NCI-H2107 treated with DMSO at 0.1 percent for 48 hours (cell line): ENCODE results near the gene IFNAR1.
"Not testable (repeated sequence)": the region's sequence is repeated elsewhere in the genome, so short reads cannot be mapped to it uniquely, and the experiment has no call there.

ENCODE experiments used
- DNase-seq: peaks from one replicate; lab custom pipeline; 2025; ENCODE audit not compliant: unreplicated experiment; lab: John Stamatoyannopoulos, UW

The IFNAR1 gene

DNA sequence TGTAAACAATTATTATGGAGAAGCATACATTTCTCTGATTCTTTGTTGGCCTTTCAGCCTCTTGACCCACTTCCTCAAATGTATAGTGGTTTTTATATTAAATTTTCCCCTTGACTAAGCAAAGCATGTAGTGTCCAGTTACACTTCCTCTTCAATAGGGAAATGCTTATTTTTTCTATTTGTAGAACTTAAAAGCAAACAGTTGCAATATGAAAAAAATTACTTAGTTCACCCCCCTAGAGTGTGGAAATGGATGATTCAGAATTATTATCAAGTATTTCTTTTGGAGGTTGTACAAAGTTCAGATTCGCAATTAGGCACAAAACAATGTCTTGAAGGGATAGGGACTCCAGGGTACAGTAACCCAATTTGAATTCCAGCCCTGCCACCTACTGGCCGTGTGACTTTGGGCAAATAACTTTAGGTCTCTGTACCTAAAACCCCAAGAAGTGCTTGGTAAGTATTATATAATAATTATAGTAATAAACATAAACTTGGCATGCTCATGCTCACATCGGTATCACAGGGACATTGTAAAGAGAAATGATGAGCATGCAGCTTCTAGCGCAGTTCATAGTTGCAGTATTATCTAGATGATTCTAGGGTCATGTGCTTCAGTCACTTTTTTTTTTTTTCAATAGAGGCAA lies 49.8 kb downstream of the IFNAR1 start:
- peak; percentile 45 for DNase-seq

- no peak for DNase-seq
Measured at GRCh38 chr21:33375101-33375644, 50.4 kb downstream of the IFNAR1 start.

- no peak for DNase-seq
Measured at GRCh38 chr21:33377221-33377920, 52.6 kb downstream of the IFNAR1 start.

GRCh38 chr21:33378081-33378480 lies 53.3 kb downstream of the IFNAR1 start:
- no peak for DNase-seq

DNA sequence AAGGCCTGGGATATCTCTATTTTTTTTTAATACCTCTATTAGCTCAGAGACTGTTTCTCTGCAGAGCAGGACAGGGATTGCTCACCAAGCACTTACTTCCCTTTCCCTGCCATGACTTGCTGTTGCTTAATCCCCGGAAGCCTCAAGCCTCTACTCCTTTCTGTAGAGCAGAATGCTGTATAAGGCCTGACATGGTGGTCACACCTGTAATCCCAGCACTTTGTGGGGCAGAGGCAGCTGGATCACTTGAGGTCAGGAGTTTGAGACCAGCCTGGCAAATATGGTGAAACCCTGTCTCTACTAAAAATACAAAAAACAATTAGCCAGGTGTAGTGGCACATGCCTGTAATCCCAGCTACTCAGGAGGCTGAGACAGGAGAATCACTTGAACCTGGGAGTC lies 55.2 kb downstream of the IFNAR1 start:
- DNase-seq = not testable (repeated sequence)

DNA sequence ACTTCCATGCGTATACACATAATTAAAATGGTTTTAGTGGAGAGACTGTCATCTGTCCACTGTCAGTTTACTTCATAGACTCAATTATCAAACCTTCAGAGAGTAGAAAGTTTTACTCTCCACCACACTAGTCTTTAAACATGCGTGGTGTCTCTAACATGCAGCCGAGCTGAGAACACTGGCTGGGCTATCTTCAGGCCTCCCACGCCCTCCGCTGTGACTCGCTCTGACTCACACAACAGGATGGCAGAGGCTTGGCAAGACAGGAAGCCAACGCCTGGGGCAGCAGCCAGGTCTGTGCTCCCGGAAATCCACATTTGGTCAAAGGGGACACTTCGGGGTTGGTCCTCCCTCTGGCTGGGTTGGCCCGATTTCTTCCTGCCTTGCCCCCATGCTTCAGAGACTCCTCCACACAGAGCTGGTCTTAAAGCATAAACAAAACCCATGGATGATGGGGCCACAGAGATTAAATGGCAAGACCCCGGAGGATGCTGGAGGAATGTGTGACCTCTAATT lies 55.8 kb downstream of the IFNAR1 start:
- no peak for DNase-seq

DNA sequence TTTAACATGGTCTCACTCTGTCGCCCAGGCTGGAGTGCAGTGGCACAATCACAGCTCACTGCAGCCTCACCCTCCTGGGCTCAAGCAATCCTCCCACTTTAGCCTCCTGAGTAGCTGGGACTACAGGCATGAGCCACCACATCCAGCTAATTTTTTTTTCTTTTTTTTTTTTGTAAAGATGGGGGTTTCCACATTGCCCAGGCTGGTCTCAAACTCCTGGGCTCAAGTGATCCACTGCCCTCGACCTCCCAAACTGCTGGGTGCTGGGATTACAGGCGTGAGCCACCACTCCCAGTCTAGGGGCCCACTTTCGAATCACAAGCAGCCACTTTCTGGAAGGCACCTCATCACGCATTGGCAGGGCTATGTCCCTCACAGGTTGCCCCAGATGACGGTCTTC lies 56.6 kb downstream of the IFNAR1 start:
- not testable (repeated sequence) for DNase-seq

DNA sequence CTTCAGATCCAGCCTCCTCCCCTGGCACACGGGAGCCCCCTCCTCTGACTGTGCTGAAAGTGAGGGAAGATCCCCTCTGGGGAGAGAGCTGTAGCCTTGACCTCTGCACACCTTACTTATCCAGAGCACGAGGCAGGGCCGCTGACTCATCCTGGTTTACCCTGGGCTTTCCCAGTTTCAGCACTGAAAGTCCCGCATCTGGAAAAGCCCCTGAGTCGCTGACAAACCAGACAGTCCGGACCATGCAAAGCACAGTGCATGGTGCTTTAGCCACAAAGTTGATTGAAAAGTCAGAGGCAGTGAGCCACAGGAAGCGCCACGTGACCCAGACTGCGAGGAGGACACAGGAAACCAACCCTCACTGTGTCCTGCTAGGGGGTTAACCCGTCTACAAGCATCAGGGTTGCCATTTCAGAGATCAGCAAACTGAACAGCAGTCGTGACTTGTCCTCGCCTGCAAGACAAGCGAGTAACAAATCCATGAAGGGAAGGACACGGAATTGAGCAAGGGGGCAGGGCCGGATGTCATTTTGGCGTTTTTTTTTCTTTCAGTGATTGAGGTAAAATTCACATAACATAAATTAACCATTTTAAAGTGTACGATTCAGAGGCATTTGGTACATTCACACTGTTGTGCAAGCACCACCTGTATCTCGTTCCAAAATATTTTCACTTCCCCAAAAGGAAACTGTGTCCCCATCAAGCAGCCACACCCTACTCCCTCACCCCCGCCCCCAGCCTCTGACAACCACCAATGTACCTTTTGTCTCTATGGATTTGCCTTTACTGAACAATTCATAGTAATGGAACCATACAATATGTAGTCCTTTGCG lies 58.5 kb downstream of the IFNAR1 start:
- DNase-seq = no peak

DNA sequence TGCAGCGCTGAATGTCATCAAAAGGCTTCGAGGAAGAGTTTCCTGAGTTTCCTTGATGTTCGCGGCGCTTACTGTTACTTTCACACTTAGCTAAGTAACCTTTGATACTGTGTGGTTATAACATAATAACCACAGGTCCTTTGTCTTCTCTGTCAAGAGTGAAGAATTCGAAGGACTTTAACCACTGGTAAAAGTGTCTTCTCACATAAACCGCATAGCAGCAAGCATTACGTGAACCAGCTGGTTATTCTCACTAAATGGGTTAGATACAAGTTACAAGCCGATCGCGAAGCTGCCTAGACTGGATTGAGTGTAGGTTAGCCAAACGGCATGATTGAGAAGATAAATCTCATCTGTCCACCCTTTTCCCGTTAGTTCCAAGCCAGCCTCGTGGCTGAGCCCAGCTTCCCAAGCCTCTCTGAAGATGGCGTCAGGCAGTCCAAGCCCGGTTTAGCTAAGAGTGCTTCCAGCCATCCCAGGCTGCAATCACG lies 60.1 kb downstream of the IFNAR1 start:
- DNase-seq = no peak

DNA sequence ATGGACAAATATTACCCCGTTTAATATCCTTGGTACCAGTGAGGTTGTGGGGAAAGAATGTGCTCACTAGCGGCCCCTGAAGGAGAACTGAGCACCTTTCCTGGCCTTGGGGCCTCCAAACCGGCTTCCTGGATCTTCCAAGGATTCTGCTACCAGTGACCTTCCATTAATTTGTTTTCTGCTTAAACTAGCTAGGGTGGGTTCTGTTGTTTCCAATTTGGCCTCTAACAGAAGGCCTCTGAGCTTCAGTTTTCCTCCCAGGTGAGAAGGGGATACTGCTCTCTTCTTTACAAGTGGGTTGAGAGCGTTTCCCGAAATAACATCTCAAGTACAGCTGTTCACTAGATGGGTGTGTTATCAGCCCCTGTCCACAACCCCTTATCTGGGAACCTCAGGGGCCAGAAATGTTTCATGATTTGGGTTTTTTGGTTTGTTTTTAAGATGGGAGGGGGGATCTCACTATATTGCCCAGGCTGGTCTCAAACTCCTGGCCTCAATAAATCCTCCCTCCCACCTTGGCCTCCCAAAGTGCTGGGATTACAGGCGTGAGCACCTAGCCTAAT lies 61.5 kb downstream of the IFNAR1 start:
- DNase-seq = no peak

DNA sequence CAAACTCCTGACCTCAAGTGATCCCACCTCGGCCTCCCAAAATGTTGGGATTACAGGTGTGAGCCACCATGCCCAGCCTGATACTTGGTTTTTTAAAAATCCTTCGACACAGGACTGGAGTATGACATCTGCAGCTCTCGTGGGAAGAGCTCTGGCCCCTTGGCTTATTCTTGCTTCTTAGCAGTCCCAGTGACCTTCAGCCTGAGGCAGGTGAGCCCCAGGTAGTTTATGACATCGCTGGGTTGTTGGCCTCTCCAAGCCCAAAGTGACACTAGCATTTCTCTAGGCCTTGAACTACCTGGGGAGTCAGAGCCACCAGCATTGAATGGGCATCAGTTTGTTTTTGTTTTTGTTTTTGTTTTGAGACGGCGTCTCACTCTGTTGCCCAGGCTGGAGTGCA lies 62.5 kb downstream of the IFNAR1 start:
- DNase-seq = no peak

DNA sequence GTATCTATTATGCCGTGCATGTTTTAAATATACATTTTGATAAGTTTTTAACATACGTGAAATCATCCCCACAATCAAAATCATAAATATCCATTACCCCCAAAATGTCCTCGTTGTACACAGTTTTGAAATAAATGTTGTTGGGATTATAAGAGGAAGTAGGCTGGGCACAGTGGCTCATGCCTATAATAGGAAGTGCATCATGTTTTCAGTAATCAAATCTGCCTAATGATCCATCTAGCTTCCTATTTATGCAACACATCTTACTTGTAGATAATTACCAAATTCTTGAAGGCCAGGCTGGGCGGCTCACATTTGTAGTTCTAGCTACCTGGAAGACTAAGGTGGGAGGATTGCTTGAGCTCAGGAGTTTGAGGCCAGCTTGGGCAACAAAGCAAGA lies 63.4 kb downstream of the IFNAR1 start:
- no peak for DNase-seq

DNA sequence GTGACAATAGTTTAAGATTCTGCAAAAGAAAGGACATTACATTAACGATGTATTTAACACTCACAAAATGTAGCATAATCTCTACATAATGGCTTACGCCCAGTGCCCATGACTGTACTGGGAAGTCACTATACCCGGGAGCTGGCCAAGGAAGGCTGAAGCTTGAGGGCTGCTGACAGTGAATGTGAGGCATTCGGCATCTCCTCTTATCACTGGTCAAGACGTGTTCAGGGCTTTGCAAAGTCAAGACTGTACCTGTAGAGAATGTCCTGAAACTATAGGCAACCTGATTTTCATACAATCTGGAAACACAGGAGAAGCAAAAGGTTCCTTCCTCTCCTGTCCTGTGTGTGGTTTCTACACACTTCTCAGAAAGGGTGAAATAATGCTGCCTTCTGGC lies 65.7 kb downstream of the IFNAR1 start:
- DNase-seq = no peak

- DNase-seq = no peak
Measured at GRCh38 chr21:33391656-33392055, 66.9 kb downstream of the IFNAR1 start.

DNA sequence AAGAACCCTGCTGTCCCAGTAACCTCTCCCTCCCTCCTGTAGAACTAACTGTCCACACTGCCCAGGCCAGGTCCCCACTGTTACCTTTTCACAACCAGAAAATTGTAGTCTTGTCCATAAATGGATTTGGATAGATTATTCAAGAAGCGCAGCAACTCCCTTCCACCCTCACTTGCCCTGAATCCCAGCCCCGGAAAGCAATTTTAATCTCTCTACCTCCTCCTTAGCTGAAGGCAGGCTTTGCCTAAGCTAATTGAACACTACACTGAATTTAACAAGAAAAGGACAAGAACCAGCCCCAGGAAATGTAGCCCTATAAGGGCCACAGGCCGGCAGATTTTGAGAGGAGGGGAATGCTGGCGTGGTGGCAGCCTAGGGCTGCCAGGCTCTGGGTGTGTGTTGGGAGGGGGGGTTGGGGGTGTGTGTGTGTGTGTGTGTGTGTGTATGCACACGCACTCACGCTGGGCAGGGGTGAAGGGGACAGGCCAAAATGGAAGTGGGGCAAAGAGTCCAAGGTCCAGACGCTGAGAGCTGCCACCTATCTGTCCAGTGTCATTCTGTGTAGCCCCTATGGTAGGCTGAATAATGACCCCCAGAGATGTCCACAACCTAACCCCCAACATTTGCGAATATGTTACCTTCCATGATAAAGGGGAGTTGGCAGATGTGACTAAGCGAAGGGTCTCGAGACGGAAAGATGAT lies 67.7 kb downstream of the IFNAR1 start:
- no peak for DNase-seq

DNA sequence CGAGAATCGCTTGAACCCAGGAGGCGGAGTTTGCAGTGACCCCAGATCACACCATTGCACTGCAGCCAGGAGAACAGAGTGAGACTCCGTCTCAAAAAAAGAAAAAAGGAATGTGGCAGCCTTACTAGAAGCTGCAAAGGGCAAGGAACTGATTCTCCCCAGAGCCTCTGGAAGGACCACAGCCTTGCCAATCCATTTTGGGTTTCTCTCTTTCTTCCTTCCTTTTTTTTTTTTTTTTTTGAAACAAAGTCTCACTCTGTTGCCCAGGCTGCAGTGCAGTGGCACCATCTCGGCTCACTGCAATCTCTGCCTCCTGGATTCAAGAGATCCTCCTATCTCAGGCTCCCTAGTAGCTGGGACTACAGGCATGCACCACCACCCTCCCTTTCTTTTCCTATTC lies 68.6 kb downstream of the IFNAR1 start:
- DNase-seq = no peak

GRCh38 chr21:33394260-33394659 lies 69.5 kb downstream of the IFNAR1 start:
- DNase-seq = no peak

GRCh38 chr21:33395891-33396331 lies 71.1 kb downstream of the IFNAR1 start:
- no peak for DNase-seq

DNA sequence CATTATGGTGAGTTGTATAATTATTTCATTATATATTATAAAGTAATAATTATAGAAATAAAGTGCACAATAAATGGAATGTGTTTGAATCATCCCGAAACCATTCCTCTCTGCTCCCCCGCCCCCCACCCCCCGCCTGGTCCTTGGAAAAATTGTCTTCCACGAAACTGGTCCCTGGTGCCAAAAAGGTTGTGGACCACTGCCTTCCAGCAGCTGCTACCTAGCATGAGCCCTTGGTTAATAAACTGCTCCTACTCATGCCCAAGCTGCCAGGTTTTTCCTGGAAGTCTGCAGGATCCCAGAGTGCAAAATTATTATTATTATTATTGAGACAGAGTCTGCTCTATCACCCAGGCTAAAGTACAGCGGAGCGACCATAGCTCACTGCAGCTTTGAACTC lies 71.7 kb downstream of the IFNAR1 start:
- no peak for DNase-seq

GRCh38 chr21:33396951-33397350 lies 72.2 kb downstream of the IFNAR1 start:
- no peak for DNase-seq
